NCI-H748 (cell line): ENCODE results near the gene KCND2.
"Not testable (repeated sequence)": the region's sequence is repeated elsewhere in the genome, so short reads cannot be mapped to it uniquely, and the experiment has no call there.

Source experiments
- DNase-seq: peaks from one replicate; lab custom pipeline; 2025; ENCODE audit not compliant: unreplicated experiment; lab: John Stamatoyannopoulos, UW

Gene KCND2

GRCh38 chr7:120691915-120692314, 418.9 kb downstream of the KCND2 start:
- no peak for DNase-seq

- peak; percentile 77 for DNase-seq
These were observed 422.9 kb downstream of the KCND2 start for GRCh38 chr7:120695848-120696247.

GRCh38 chr7:120700796-120701195, 427.8 kb downstream of the KCND2 start:
- DNase-seq, result no peak

- not testable (repeated sequence) for DNase-seq
These were observed 429.4 kb downstream of the KCND2 start for GRCh38 chr7:120702408-120702807.

- no peak for DNase-seq
These were observed 430.7 kb downstream of the KCND2 start for GRCh38 chr7:120703585-120704240.

GRCh38 chr7:120709252-120709971, 436.4 kb downstream of the KCND2 start:
- DNase-seq, result no peak

GRCh38 chr7:120709972-120710320, 437.0 kb downstream of the KCND2 start:
- DNase-seq, result no peak

- DNase-seq, result no peak
These were observed 442.0 kb downstream of the KCND2 start for GRCh38 chr7:120714945-120715344.

GRCh38 chr7:120716307-120716706, 443.3 kb downstream of the KCND2 start:
- DNase-seq, result no peak

GRCh38 chr7:120717166-120717565, 444.2 kb downstream of the KCND2 start:
- DNase-seq, result no peak

GRCh38 chr7:120718361-120718760, 445.4 kb downstream of the KCND2 start:
- DNase-seq, result peak; percentile 69

GRCh38 chr7:120720317-120720716, 447.3 kb downstream of the KCND2 start:
- DNase-seq, result no peak

GRCh38 chr7:120723465-120724385, 450.8 kb downstream of the KCND2 start:
- no peak for DNase-seq

- DNase-seq, result no peak
These were observed 451.5 kb downstream of the KCND2 start for GRCh38 chr7:120724448-120724847.

- no peak for DNase-seq
These were observed 452.0 kb downstream of the KCND2 start for GRCh38 chr7:120724955-120725354.

GRCh38 chr7:120725376-120726039, 452.5 kb downstream of the KCND2 start:
- peak; percentile 76 for DNase-seq

GRCh38 chr7:120729245-120729644, 456.3 kb downstream of the KCND2 start:
- no peak for DNase-seq

- DNase-seq, result no peak
These were observed 458.3 kb downstream of the KCND2 start for GRCh38 chr7:120731271-120731670.

- no peak for DNase-seq
These were observed 459.3 kb downstream of the KCND2 start for GRCh38 chr7:120732256-120732655.

- no peak for DNase-seq
These were observed 460.2 kb downstream of the KCND2 start for GRCh38 chr7:120733143-120733542.

- no peak for DNase-seq
These were observed 460.9 kb downstream of the KCND2 start for GRCh38 chr7:120733835-120734234.
